ENCODE data around the gene GPR61. TPM values are rescaled to one million over a fixed set of nuclear protein-coding genes. Genes with fewer than 3 reads are reported as not detected.

Gene GPR61
- total RNA-seq, 1 experiment from 2014 or later = 0.48 TPM

DNA sequence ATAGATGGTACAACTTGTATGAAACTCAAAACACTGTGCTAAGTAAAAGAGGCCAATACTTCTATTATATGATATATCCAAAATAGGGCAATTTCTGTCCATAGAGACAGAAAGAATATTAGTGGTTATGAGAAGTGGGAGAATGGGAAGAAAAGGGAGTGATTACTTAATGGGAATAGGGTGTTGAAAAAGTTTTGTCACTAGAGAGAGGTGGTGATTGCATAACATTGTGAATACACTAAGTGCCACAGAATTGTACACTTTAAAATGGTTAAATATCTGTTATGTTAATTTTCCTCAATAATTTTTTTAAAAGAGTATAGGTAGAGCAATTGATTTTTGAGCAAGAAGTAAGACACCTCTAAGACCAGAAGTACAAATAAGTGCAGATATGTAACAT lies 50.0 kb downstream of the GPR61 start:
- Mint-ChIP-seq H3K36me3 (ENCODE audit: insufficient read depth in 1 of 3, low read depth in 3 of 3) (peaks cover 12 to 61% (median 60%) of the 10 kb centered on the region in 3 experiments; a peak in 6 of 7 replicates), H3K4me1 (no peaks in the 10 kb centered on the region), H3K27ac (no peak overlapping the region), H3K27me3 (ENCODE audit: low read depth) (no peaks in the 10 kb centered on the region), H3K9me3 (no peaks in the 10 kb centered on the region), H3K4me3 (no peak overlapping the region)
- H3T11ph ChIP-seq (ENCODE audit: low read length) = no peak overlapping the region
- no peak overlapping the region for H4K5ac ChIP-seq (ENCODE audit: insufficient read length, low read depth, low read length)
- H3K4me1 ChIP-seq (ENCODE audit: insufficient read depth, low read length) = no peaks in the 10 kb centered on the region
- H3K4ac ChIP-seq (ENCODE audit: low read depth, low read length) = no peak overlapping the region
- H3K79me1 ChIP-seq (ENCODE audit: insufficient read depth, low read depth, low read length, poor library complexity, severe bottlenecking) = no peaks in the 10 kb centered on the region
- H3K23me2 ChIP-seq (ENCODE audit: insufficient read length, low read depth, low read length, poor library complexity, severe bottlenecking) = no peaks in the 10 kb centered on the region
- no peaks in the 10 kb centered on the region for H3K79me2 ChIP-seq (ENCODE audit: insufficient read depth, low read length)
- H4K20me1 ChIP-seq (ENCODE audit: control insufficient read depth, insufficient read depth, insufficient read length) = no peaks in the 10 kb centered on the region
- no peak overlapping the region for H3K27ac ChIP-seq (ENCODE audit: insufficient read length, low read depth, low read length)
- no peak overlapping the region for H4K8ac ChIP-seq (replicated peaks; ENCODE audit: insufficient read length, low read depth, low read length)
- H3K27me3 ChIP-seq (ENCODE audit: insufficient read depth, low read length) = no peaks in the 10 kb centered on the region
- H3K9me3 ChIP-seq (ENCODE audit: control insufficient read depth, low read depth, low read length) = no peaks in the 10 kb centered on the region
- H2BK5ac ChIP-seq (ENCODE audit: insufficient read length, low read length) = no peak overlapping the region
- no peak overlapping the region for H3K4me2 ChIP-seq (ENCODE audit: insufficient read depth, insufficient read length, low read length)
- H2BK20ac ChIP-seq (ENCODE audit: low read depth, low read length, poor library complexity, severe bottlenecking) = no peak overlapping the region
- H2BK15ac ChIP-seq (ENCODE audit: low read depth, low read length) = no peak overlapping the region
- no peak overlapping the region for H2AFZ ChIP-seq (ENCODE audit: low read length)
- H3K9ac ChIP-seq (ENCODE audit: extremely low read depth, insufficient read length, low read length) = no peak overlapping the region
- TF ChIP-seq, protein P1, sequence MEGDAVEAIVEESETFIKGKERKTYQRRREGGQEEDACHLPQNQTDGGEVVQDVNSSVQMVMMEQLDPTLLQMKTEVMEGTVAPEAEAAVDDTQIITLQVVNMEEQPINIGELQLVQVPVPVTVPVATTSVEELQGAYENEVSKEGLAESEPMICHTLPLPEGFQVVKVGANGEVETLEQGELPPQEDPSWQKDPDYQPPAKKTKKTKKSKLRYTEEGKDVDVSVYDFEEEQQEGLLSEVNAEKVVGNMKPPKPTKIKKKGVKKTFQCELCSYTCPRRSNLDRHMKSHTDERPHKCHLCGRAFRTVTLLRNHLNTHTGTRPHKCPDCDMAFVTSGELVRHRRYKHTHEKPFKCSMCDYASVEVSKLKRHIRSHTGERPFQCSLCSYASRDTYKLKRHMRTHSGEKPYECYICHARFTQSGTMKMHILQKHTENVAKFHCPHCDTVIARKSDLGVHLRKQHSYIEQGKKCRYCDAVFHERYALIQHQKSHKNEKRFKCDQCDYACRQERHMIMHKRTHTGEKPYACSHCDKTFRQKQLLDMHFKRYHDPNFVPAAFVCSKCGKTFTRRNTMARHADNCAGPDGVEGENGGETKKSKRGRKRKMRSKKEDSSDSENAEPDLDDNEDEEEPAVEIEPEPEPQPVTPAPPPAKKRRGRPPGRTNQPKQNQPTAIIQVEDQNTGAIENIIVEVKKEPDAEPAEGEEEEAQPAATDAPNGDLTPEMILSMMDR (conservative IDR thresholded peaks at IDR 0.05) = no peak
- H3K23ac ChIP-seq (ENCODE audit: insufficient read length, low read depth, low read length) = no peak overlapping the region
- H4K91ac ChIP-seq (ENCODE audit: insufficient read length, low read depth, low read length) = no peak overlapping the region
- no peak overlapping the region for H2AK5ac ChIP-seq (ENCODE audit: insufficient read length, low read length)
- no peak overlapping the region for H2BK12ac ChIP-seq (ENCODE audit: insufficient read length, low read depth, low read length)
- DNase-seq = no peak
- no peak overlapping the region for H3K18ac ChIP-seq (ENCODE audit: insufficient read length, low read depth, low read length)
- H3K14ac ChIP-seq (ENCODE audit: insufficient read depth, low read length) = no peak overlapping the region
- H3K56ac ChIP-seq (ENCODE audit: insufficient read length, low read depth, low read length) = no peak overlapping the region
- H2BK120ac ChIP-seq (ENCODE audit: low read depth, low read length, poor library complexity, severe bottlenecking) = no peak overlapping the region
